A549 (cell line): ENCODE data around the gene CHRND.

ENCODE experiments used
- CHD4 ChIP-seq: fragments of 200-600 bp; sonication (generic); IDR thresholded peaks from 2 replicates; pipeline ENCODE4 v1.6.1; 2016; ENCODE audit warnings: antibody characterized with exemption, mild to moderate bottlenecking, borderline replicate concordance
- EHMT2 ChIP-seq: fragments of 200-600 bp; sonication (generic); IDR thresholded peaks from 2 replicates; pipeline ENCODE4 v1.6.1; 2016; ENCODE audit warnings: antibody characterized with exemption, low read depth, mild to moderate bottlenecking, moderate library complexity
- FOXS1 ChIP-seq: fragments of 250-450 bp; sonication (Bioruptor Pico); IDR thresholded peaks from 2 replicates; pipeline ENCODE4 v1.5.0; 2020; ENCODE audit warnings: mild to moderate bottlenecking, moderate library complexity
- POLR2A ChIP-seq: IDR thresholded peaks from 2 replicates; pipeline ENCODE4 v1.6.1; 2012; ENCODE audit warnings: mild to moderate bottlenecking, low read length
- POLR2AphosphoS2 ChIP-seq: conservative IDR thresholded peaks from 2 replicates; pipeline ENCODE4 v1.6.1; 2012; ENCODE audit warnings: low read length, improper control_type of control experiment, inconsistent platforms
- RAD21 ChIP-seq, 2 experiments: fragments of >200 bp in 1 of 2; sonication (Bioruptor Twin) in 1 of 2; formaldehyde crosslinking in 1 of 2; IDR thresholded peaks in 1 of 2; conservative IDR thresholded peaks in 1 of 2; 2 replicates in 1 of 2; 3 replicates in 1 of 2; pipeline ENCODE4 v1.6.1; 2012 to 2018; ENCODE audit warnings: inconsistent platforms in 1 of 2
- REST ChIP-seq: fragments of 200-600 bp; sonication (generic); IDR thresholded peaks from 2 replicates; pipeline ENCODE4 v1.6.1; 2016; ENCODE audit warnings: antibody characterized with exemption, mild to moderate bottlenecking, moderate library complexity
- TF ChIP-seq, protein P1 (sequence below): fragments of >200 bp; sonication (Bioruptor Twin); formaldehyde crosslinking; IDR thresholded peaks from 3 replicates; pipeline ENCODE4 v1.5.1; 2016
- TF ChIP-seq, protein P2 (sequence below): fragments of 250-450 bp; sonication (Bioruptor Pico); IDR thresholded peaks from 2 replicates; pipeline ENCODE4 v1.5.0; 2020; ENCODE audit warnings: low read depth, mild to moderate bottlenecking, moderate library complexity

DNA sequence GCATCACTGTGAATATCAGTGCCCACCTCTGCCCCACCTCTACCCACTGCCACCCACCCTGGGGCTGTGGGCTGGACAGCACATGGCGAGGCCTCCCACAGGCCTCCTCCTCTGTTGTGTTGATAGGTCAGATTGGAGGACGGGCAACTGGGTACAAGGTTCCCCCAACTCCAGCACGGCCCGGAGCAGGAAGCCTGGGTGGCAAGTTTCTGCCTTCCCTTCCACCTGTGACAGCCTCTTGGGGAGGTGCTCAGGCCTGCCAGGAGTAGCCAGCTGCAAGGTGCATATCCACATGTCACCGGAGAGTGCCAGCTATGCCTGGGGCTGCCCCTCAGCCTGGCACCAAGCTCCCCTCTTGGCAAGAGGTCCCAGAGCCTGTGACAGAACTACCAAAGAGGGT is 31.4 kb upstream of the CHRND start:
- TF ChIP-seq, protein P1, sequence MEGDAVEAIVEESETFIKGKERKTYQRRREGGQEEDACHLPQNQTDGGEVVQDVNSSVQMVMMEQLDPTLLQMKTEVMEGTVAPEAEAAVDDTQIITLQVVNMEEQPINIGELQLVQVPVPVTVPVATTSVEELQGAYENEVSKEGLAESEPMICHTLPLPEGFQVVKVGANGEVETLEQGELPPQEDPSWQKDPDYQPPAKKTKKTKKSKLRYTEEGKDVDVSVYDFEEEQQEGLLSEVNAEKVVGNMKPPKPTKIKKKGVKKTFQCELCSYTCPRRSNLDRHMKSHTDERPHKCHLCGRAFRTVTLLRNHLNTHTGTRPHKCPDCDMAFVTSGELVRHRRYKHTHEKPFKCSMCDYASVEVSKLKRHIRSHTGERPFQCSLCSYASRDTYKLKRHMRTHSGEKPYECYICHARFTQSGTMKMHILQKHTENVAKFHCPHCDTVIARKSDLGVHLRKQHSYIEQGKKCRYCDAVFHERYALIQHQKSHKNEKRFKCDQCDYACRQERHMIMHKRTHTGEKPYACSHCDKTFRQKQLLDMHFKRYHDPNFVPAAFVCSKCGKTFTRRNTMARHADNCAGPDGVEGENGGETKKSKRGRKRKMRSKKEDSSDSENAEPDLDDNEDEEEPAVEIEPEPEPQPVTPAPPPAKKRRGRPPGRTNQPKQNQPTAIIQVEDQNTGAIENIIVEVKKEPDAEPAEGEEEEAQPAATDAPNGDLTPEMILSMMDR: no peak
- TF ChIP-seq POLR2AphosphoS2 (no peak), EHMT2 (no peak), RAD21 (conservative IDR thresholded peaks at IDR 0.05 in 1 of 2, IDR thresholded peaks at IDR 0.05 in 1 of 2) (no peak), REST (no peak), CHD4 (no peak), FOXS1 (CRISPR knock-in tag) (no peak), POLR2A (no peak)
- TF ChIP-seq, protein P2, sequence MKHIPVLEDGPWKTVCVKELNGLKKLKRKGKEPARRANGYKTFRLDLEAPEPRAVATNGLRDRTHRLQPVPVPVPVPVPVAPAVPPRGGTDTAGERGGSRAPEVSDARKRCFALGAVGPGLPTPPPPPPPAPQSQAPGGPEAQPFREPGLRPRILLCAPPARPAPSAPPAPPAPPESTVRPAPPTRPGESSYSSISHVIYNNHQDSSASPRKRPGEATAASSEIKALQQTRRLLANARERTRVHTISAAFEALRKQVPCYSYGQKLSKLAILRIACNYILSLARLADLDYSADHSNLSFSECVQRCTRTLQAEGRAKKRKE: no peak
